GM06990 (cell line): ENCODE data around the gene MLXIPL.
"Not testable (repeated sequence)": the region's sequence is repeated elsewhere in the genome, so short reads cannot be mapped to it uniquely, and the experiment has no call there.

Experiments
- DNase-seq: peaks from one replicate; pipeline ENCODE4 v3.0.0-alpha.2; 2011; ENCODE audit not compliant: insufficient read length; ENCODE audit errors: extremely low read depth
- H3K27me3 ChIP-seq: replicated peaks from 2 replicates; pipeline ENCODE4 v1.6.0; 2011; ENCODE audit warnings: low read length; ENCODE audit not compliant: control insufficient read depth, insufficient read depth
- H3K36me3 ChIP-seq: 2 replicates; pipeline ENCODE4 v1.5.1; 2011; ENCODE audit warnings: low read length; ENCODE audit not compliant: control insufficient read depth, insufficient read depth
- H3K4me3 ChIP-seq: replicated peaks from 2 replicates; pipeline ENCODE4 v1.5.1; 2011; ENCODE audit warnings: low read depth, mild to moderate bottlenecking, control low read depth, low read length
- CTCF ChIP-seq: IDR thresholded peaks from 2 replicates; pipeline ENCODE4 v1.5.1; 2011; ENCODE audit warnings: low read length, control low read depth, mild to moderate bottlenecking, inconsistent platforms; ENCODE audit not compliant: insufficient read depth, poor library complexity, severe bottlenecking

The MLXIPL gene

GRCh38 chr7:73611017-73611555 lies 13.2 kb downstream of the MLXIPL start:
- Histone ChIP-seq H3K4me3 (no peak overlapping the region), H3K36me3 (no peaks in the 10 kb centered on the region), H3K27me3 (no peaks in the 10 kb centered on the region; the same call in 1 of the 2 replicates)
- TF ChIP-seq CTCF, result no peak
- DNase-seq, result no peak

GRCh38 chr7:73610105-73610504 lies 14.2 kb downstream of the MLXIPL start:
- TF ChIP-seq CTCF, result no peak
- Histone ChIP-seq H3K27me3 (no peaks in the 10 kb centered on the region; the same call in 1 of the 2 replicates), H3K4me3 (no peak overlapping the region), H3K36me3 (no peaks in the 10 kb centered on the region)
- no peak for DNase-seq

GRCh38 chr7:73607692-73607983 lies 16.7 kb downstream of the MLXIPL start:
- H3K36me3 ChIP-seq, H3K27me3 ChIP-seq, H3K4me3 ChIP-seq, DNase-seq: not testable (repeated sequence)

- Histone ChIP-seq H3K27me3 (no peaks in the 10 kb centered on the region), H3K36me3 (no peaks in the 10 kb centered on the region), H3K4me3 (no peak overlapping the region)
- DNase-seq, result peak; percentile 53
- peak; percentile 92 for TF ChIP-seq CTCF
These were observed 17.3 kb downstream of the MLXIPL start for GRCh38 chr7:73606801-73607691.

- no peak for TF ChIP-seq CTCF
- no peak for DNase-seq
- H3K4me3 ChIP-seq, result no peak overlapping the region
- no peaks in the 10 kb centered on the region for H3K27me3 ChIP-seq
- no peaks in the 10 kb centered on the region for H3K36me3 ChIP-seq
These were observed 18.6 kb downstream of the MLXIPL start for GRCh38 chr7:73605601-73606220.
